Measurements from ENCODE around the gene STK38. TPM values are rescaled to one million over a fixed set of nuclear protein-coding genes. Genes with fewer than 3 reads are reported as not detected.

STK38 gene
- total RNA-seq: 100 to 1,000 TPM in 4 of 5 donors, 10 to 100 TPM in 1; 90.3 to 164 (median 152) TPM
- total RNA-seq (2013): 139 TPM
- total RNA-seq: 57.6 to 532 (median 182) reads per million in 29 experiments

DNA sequence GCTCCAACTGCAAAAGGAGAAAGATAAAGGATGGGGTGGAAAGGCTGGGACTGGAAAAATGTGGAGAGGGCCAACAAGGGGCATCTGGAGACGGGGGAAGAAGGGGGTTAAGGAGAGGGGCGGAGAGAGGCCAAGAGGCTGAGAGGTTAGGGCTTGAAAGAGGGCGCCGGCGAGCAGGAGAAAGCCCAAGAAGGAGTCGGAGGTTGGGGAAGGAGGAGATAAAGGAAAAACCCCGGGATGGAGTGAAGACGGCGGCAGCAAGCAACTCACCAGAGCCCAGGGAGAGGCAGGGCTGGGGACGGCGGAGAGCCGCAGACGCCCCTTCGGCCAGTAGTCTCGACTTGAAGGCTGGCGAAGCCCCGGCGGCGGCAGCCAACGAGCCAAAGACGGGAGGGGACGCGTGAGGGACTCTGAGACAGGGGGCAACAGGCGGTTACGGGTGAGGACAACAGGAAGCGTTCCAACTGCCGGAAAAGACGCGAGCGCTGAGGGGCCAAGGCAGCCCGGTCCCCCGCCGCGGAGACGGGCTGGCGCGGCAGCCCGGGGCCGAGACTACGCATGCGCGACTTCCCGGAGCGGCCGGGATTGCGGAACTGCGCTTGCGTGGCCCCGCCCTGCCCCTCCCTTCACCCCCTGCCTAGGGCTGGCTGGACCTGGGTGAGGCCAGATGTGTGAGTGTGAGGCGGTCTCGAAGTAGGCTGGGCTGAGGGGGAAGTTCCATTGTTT is at the start of gene STK38:
STK38 (minus strand) TSS at position 560 of the 726 bp plus-strand sequence. CDS start 7,277 bp downstream, outside the sequence.
- ChIA-PET POLR2A (interaction anchor here (0.6 to 1.7 kb wide), 4 partner anchors 51 to 1722 kb away, joined by 3 to 16 read pairs (median 6); no protein-coding TSS in a partner anchor), CTCF (interaction anchor here in 1 of 2 donors (0.5 kb wide), 1 partner anchor 51 kb away, joined by 3 read pairs; no protein-coding TSS in a partner anchor)
- no peaks in the 10 kb centered on the region for H3K9me3 Mint-ChIP-seq
- H3K4me1 Mint-ChIP-seq: peaks cover 35 to 53% (median 52%) of the 10 kb centered on the region in 3 donors
- under 1% methylated on average over 36 of the region's 51 CpGs for WGBS (ENCODE audit: insufficient coverage)
- H3K27me3 Mint-ChIP-seq: no peaks in the 10 kb centered on the region
- Histone ChIP-seq H3K4me1 (ENCODE audit: control insufficient read depth in 1 of 2, extremely low read depth in 1 of 2, insufficient read depth in 2 of 2, low read length in 2 of 2) (peaks cover 26 to 34% of the 10 kb centered on the region in 2 experiments), H3K36me3 (ENCODE audit: control insufficient read depth in 2 of 2, extremely low read depth in 1 of 2, insufficient read depth in 1 of 2, low read length in 1 of 2) (peaks cover 0 to 5% of the 10 kb centered on the region in 2 donors), H3K4me3 (ENCODE audit: control insufficient read depth in 1 of 2, extremely low read depth in 1 of 2, low read length in 1 of 2) (peak within 1 kb of the TSS; percentile 67 to 88), H3K27me3 (replicated peaks in 1 of 2; ENCODE audit: control insufficient read depth in 2 of 2, extremely low read depth in 1 of 2, insufficient read depth in 2 of 2, low read length in 1 of 2) (no peaks in the 10 kb centered on the region), H3K27ac (ENCODE audit: low read length) (peak within 1 kb of the TSS; percentile 81), H3K9me3 (no peaks in the 10 kb centered on the region)
- peak within 1 kb of the TSS; percentile 99 to 100 (median 100) for H3K4me3 Mint-ChIP-seq
- peaks cover 9% of the 10 kb centered on the region for H3K36me3 Mint-ChIP-seq
- DNase-seq (peak; percentile 79 to 96 (median 89)), ATAC-seq (replicated peaks in 1 of 4) (peak; percentile 74 to 78 (median 77))
- H3K27ac Mint-ChIP-seq: peak within 1 kb of the TSS; percentile 100

DNA sequence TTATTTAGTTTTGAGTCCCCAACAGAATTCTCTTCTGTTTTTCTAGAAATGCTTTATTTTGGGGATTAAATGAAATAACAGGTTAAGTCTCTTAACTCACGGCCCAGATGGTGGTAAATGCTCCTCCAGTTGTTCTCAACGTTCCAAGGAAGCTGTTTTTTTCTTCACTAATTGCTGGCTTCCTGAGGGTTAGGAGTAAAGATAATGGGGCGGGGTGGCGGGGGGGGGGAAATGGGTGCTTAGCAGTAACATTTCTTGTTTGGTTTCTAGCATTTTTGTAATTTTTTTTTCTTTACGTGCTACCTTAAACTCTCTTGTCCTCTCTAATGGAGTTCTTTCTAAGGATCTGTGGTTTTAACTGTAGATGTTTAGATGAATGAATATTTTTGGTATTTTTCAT is 49.1 kb upstream of the STK38 start:
- Histone ChIP-seq H3K4me3 (ENCODE audit: control insufficient read depth in 1 of 2, extremely low read depth in 1 of 2, low read length in 1 of 2) (peak overlapping the region; percentile 93 to 99), H3K27ac (ENCODE audit: low read length) (peak overlapping the region; percentile 98), H3K27me3 (replicated peaks in 1 of 2; ENCODE audit: control insufficient read depth in 2 of 2, extremely low read depth in 1 of 2, insufficient read depth in 2 of 2, low read length in 1 of 2) (no peaks in the 10 kb centered on the region), H3K4me1 (ENCODE audit: control insufficient read depth in 1 of 2, extremely low read depth in 1 of 2, insufficient read depth in 2 of 2, low read length in 2 of 2) (peaks cover 51 to 64% of the 10 kb centered on the region in 2 experiments), H3K36me3 (ENCODE audit: control insufficient read depth in 2 of 2, extremely low read depth in 1 of 2, insufficient read depth in 1 of 2, low read length in 1 of 2) (peaks cover 15 to 54% of the 10 kb centered on the region in 2 donors), H3K9me3 (no peaks in the 10 kb centered on the region)
- peaks cover 54% of the 10 kb centered on the region for H3K36me3 Mint-ChIP-seq
- ChIA-PET CTCF (interaction anchor here in 1 of 2 donors (0.5 kb wide), 1 partner anchor 57 kb away, joined by 3 read pairs; no protein-coding TSS in a partner anchor), POLR2A (interaction anchor here (0.6 to 2.4 kb wide), 10 partner anchors 9 to 1274 kb away, joined by 3 to 10 read pairs (median 6); no protein-coding TSS in a partner anchor)
- H3K9me3 Mint-ChIP-seq: no peaks in the 10 kb centered on the region
- ATAC-seq (replicated peaks in 1 of 4) (no peak), DNase-seq (peak in 1 of 35 experiments; percentile 45)
- peak overlapping the region; percentile 90 to 96 (median 96) for H3K4me3 Mint-ChIP-seq
- WGBS (ENCODE audit: insufficient coverage): no CpG with 5 or more reads among the region's 5 CpGs
- H3K27ac Mint-ChIP-seq: peak overlapping the region; percentile 98
- no peaks in the 10 kb centered on the region for H3K27me3 Mint-ChIP-seq
- peaks cover 56 to 69% (median 64%) of the 10 kb centered on the region in 3 donors for H3K4me1 Mint-ChIP-seq

DNA sequence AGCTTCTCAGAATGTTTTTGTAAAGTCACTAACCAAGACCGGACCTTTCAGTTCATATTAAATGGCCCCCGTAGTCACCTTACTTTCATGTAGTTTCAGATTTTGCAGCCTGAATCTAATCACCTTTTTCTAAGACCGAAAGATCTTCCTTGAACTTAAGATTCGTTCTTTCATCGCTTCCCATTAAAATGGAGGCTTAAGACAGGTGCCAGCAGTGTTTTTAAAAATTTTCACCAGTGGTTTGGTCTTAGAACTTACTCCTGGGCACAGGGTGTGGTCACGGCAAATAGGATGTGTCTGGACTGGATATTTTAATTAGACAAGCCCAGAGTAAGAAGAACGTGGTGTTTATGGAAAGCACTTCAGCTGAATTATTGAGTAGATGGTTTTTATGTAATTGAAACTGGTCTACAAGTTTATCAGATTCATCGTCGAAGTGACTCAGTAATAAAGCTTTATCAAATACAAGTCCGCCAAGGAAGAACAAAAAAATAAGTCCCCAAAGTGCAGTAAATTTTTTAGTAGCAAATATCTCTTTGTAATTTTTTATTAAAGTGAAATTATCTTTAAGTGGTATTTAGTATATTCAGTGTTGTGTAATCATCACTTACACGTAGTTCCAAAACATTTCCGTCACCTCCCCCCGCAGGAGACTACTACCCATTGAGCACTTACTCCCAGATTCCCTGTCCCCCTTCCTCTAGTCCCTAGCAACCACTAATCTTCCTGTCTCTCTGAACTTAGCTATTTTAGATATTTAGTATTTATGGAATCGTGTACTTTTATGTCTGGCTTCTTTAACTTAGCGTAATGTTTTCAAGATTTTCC is 47.8 kb upstream of the STK38 start:
- DNase-seq: peak in 2 of 35 experiments; percentile 30 to 59
- peak overlapping the region; percentile 93 to 99 for H3K4me3 ChIP-seq (ENCODE audit: control insufficient read depth in 1 of 2, extremely low read depth in 1 of 2, low read length in 1 of 2)
- Mint-ChIP-seq H3K27ac (peak overlapping the region; percentile 98), H3K4me1 (peaks cover 43 to 59% (median 55%) of the 10 kb centered on the region in 3 donors), H3K4me3 (peak overlapping the region; percentile 90 to 96 (median 96)), H3K36me3 (peaks cover 46% of the 10 kb centered on the region), H3K9me3 (no peaks in the 10 kb centered on the region), H3K27me3 (no peaks in the 10 kb centered on the region)
- H3K36me3 ChIP-seq (ENCODE audit: control insufficient read depth in 2 of 2, extremely low read depth in 1 of 2, insufficient read depth in 1 of 2, low read length in 1 of 2): peaks cover 12 to 41% of the 10 kb centered on the region in 2 donors
- no peaks in the 10 kb centered on the region for H3K27me3 ChIP-seq (replicated peaks in 1 of 2; ENCODE audit: control insufficient read depth in 2 of 2, extremely low read depth in 1 of 2, insufficient read depth in 2 of 2, low read length in 1 of 2)
- H3K4me1 ChIP-seq (ENCODE audit: control insufficient read depth in 1 of 2, extremely low read depth in 1 of 2, insufficient read depth in 2 of 2, low read length in 2 of 2): peaks cover 38 to 56% of the 10 kb centered on the region in 2 experiments
- ChIA-PET POLR2A (interaction anchor here (0.5 to 2.4 kb wide), 15 partner anchors 11 to 1335 kb away, joined by 3 to 10 read pairs (median 3); partner anchors contain the start of gene ZNF76 (in 1 of the 2)), CTCF (interaction anchor here in 1 of 2 donors (1.0 kb wide), 2 partner anchors 20 to 172 kb away, joined by 4 to 6 read pairs; no protein-coding TSS in a partner anchor)
- H3K27ac ChIP-seq (ENCODE audit: low read length): peak overlapping the region; percentile 98
- no peaks in the 10 kb centered on the region for H3K9me3 ChIP-seq
- 0% methylated on average over 5 of the region's 15 CpGs for WGBS (ENCODE audit: insufficient coverage)
- no peak for ATAC-seq (replicated peaks in 1 of 4)

DNA sequence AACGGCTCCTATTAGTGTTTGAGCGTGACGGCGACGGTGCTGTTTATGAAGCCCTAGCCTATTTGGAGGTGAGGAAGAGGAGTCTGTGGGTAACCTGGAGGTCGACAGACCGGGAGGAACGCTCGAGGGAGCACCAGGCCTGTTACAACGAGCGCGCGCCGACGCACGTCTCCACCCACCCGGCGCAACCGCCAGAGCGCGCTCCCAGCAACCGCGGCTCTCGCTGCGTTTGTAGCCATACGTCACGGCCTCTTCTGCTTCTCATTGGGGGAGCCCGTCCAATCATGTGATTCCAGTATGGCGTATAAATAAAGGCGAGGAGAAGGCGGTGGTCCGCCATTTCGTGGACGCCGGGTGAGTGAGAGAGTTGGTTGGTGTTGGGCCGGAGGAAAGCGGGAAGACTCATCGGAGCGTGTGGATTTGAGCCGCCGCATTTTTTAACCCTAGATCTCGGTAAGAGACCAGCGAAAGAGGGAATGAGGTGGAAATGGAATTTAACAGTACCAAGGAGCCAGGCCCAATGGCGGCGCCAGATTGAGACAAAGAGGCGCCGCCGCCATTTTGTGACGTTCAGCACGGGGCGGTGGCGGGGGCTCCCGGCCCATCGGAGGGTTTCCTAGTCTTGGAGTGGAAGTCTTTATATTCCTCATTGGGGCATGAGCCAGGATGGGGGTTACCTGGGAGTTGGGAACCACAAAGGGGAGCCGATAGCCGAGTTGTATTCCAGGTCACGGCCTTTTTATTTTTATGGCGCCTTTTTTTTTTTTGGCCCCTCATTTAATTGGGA is 46.9 kb upstream of the STK38 start, which contains the start of gene SRSF3:
SRSF3 (plus strand) TSS at position 334 of the 787 bp plus-strand sequence. CDS start 2,401 bp downstream, outside the sequence.
- Mint-ChIP-seq H3K4me1 (peaks cover 35 to 51% (median 47%) of the 10 kb centered on the region in 3 donors), H3K9me3 (no peaks in the 10 kb centered on the region), H3K27me3 (no peaks in the 10 kb centered on the region), H3K36me3 (peaks cover 39% of the 10 kb centered on the region), H3K27ac (peak within 1 kb of the TSS; percentile 98), H3K4me3 (peak within 1 kb of the TSS; percentile 90 to 96 (median 96))
- under 1% methylated on average over 51 of the region's 58 CpGs for WGBS (ENCODE audit: insufficient coverage)
- ATAC-seq (replicated peaks in 1 of 4) (peak; percentile 89 to 95 (median 94)), DNase-seq (peak; percentile 81 to 99 (median 95))
- Histone ChIP-seq H3K4me1 (ENCODE audit: control insufficient read depth in 1 of 2, extremely low read depth in 1 of 2, insufficient read depth in 2 of 2, low read length in 2 of 2) (peaks cover 30 to 49% of the 10 kb centered on the region in 2 experiments), H3K27me3 (replicated peaks in 1 of 2; ENCODE audit: control insufficient read depth in 2 of 2, extremely low read depth in 1 of 2, insufficient read depth in 2 of 2, low read length in 1 of 2) (no peaks in the 10 kb centered on the region), H3K27ac (ENCODE audit: low read length) (peak within 1 kb of the TSS; percentile 98), H3K4me3 (ENCODE audit: control insufficient read depth in 1 of 2, extremely low read depth in 1 of 2, low read length in 1 of 2) (peak within 1 kb of the TSS; percentile 93 to 99), H3K36me3 (ENCODE audit: control insufficient read depth in 2 of 2, extremely low read depth in 1 of 2, insufficient read depth in 1 of 2, low read length in 1 of 2) (peaks cover 7 to 32% of the 10 kb centered on the region in 2 donors), H3K9me3 (no peaks in the 10 kb centered on the region)
- ChIA-PET CTCF (interaction anchor here in 1 of 2 donors (1.0 kb wide), 2 partner anchors 21 to 171 kb away, joined by 4 to 6 read pairs; no protein-coding TSS in a partner anchor), POLR2A (interaction anchor here (0.5 to 2.4 kb wide), 18 partner anchors 12 to 1335 kb away, joined by 3 to 10 read pairs (median 4); partner anchors contain the start of gene ZNF76 (in 1 of the 2))

DNA sequence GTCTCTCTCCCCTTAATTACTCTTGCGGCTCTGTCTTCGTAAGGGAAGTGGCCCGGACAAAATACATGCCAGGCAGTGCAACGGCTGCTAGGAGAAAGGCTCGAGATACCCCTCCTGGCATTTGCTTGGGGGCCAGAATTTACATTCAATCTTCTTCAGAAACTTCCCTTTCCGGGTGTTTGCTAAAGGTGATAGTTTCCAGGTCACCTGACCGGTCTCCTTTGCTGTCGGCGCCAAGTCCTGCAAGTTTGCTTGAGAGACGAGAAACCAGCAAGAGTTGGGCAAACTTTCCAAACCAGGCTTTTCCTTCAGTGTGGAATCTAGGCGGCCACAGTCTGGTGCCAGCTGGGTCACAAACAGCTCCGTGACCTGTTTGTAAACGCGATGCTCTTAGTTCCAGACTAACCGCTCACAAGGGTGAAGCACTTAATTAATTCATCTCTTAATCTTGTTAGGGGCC is 46.3 kb upstream of the STK38 start:
- Mint-ChIP-seq H3K4me1 (peaks cover 29 to 45% (median 41%) of the 10 kb centered on the region in 3 donors), H3K4me3 (peak overlapping the region; percentile 90 to 96 (median 96)), H3K9me3 (no peaks in the 10 kb centered on the region), H3K27ac (peak overlapping the region; percentile 98), H3K27me3 (no peaks in the 10 kb centered on the region), H3K36me3 (peaks cover 33% of the 10 kb centered on the region)
- ChIA-PET POLR2A (interaction anchor here (0.5 to 0.9 kb wide), 7 partner anchors 10 to 1334 kb away, joined by 3 to 5 read pairs (median 4); no protein-coding TSS in a partner anchor), CTCF (interaction anchor here (0.6 to 1.4 kb wide), 6 partner anchors 14 to 380 kb away, joined by 3 to 7 read pairs (median 4); no protein-coding TSS in a partner anchor)
- Histone ChIP-seq H3K4me1 (ENCODE audit: control insufficient read depth in 1 of 2, extremely low read depth in 1 of 2, insufficient read depth in 2 of 2, low read length in 2 of 2) (peaks cover 24 to 44% of the 10 kb centered on the region in 2 experiments), H3K4me3 (ENCODE audit: control insufficient read depth in 1 of 2, extremely low read depth in 1 of 2, low read length in 1 of 2) (peak overlapping the region; percentile 53 to 93), H3K27me3 (replicated peaks in 1 of 2; ENCODE audit: control insufficient read depth in 2 of 2, extremely low read depth in 1 of 2, insufficient read depth in 2 of 2, low read length in 1 of 2) (no peaks in the 10 kb centered on the region), H3K27ac (ENCODE audit: low read length) (peak overlapping the region; percentile 98), H3K36me3 (ENCODE audit: control insufficient read depth in 2 of 2, extremely low read depth in 1 of 2, insufficient read depth in 1 of 2, low read length in 1 of 2) (peaks cover 7 to 26% of the 10 kb centered on the region in 2 donors), H3K9me3 (no peaks in the 10 kb centered on the region)
- ATAC-seq (replicated peaks in 1 of 4) (peak; percentile 19 to 36 (median 32)), DNase-seq (peak in 20 of 35 experiments; percentile 6 to 74 (median 24))
- WGBS (ENCODE audit: insufficient coverage): 0% methylated on average over 10 of the region's 15 CpGs

All from T-cell (primary cell).